Lung (tissue), 13 donors: ENCODE results near the gene XPNPEP1. TPM values are rescaled to one million over a fixed set of nuclear protein-coding genes. Genes with fewer than 3 reads are reported as not detected.

Source experiments
- ATAC-seq: fragments of 200-7000 bp; cut with Tn5 transposase; one replicate; pipeline ENCODE4 v1.9.1; 2020; ENCODE audit warnings: moderate number of reproducible peaks; ENCODE audit not compliant: insufficient read depth, low FRiP score
- DNase-seq, 3 donors: peaks; one replicate each; pipeline ENCODE4 v3.0.0-alpha.2; 2013 to 2017
- H3K27ac ChIP-seq, 2 donors: one replicate each; pipeline ENCODE4 v1.5.1; 2013; ENCODE audit warnings: mild to moderate bottlenecking in 2 of 2, moderate library complexity in 2 of 2, control low read depth in 1 of 2, inconsistent platforms in 1 of 2, low read depth in 1 of 2, low read length in 1 of 2
- H3K27me3 ChIP-seq, 3 donors: one replicate each; pipeline ENCODE4 v1.5.1; 2013; ENCODE audit warnings: low read length in 2 of 3; ENCODE audit not compliant: control insufficient read depth in 3 of 3, insufficient read depth in 3 of 3
- H3K36me3 ChIP-seq, 4 donors: one replicate each; pipeline ENCODE4 v1.5.1; 2013; ENCODE audit warnings: low read length in 4 of 4, mild to moderate bottlenecking in 1 of 4, moderate library complexity in 1 of 4; ENCODE audit not compliant: control insufficient read depth in 4 of 4, insufficient read depth in 4 of 4
- H3K4me1 ChIP-seq, 5 donors: one replicate each; pipeline ENCODE4 v1.5.1; 2013; ENCODE audit warnings: low read length in 5 of 5, mild to moderate bottlenecking in 2 of 5, moderate library complexity in 1 of 5; ENCODE audit not compliant: control insufficient read depth in 5 of 5, insufficient read depth in 5 of 5
- H3K4me3 ChIP-seq: one replicate; pipeline ENCODE4 v1.5.1; 2013; ENCODE audit warnings: mild to moderate bottlenecking, control low read depth, moderate library complexity
- H3K9ac ChIP-seq, 2 donors: one replicate each; pipeline ENCODE4 v1.5.1; 2013; ENCODE audit warnings: low read length in 2 of 2, control low read depth in 1 of 2; ENCODE audit not compliant: insufficient read depth in 1 of 2
- H3K9me3 ChIP-seq, 4 donors: one replicate each; pipeline ENCODE4 v1.5.1; 2013; ENCODE audit warnings: low read length in 3 of 4, mild to moderate bottlenecking in 1 of 4, moderate library complexity in 1 of 4; ENCODE audit not compliant: control insufficient read depth in 4 of 4, insufficient read depth in 3 of 4
- WGBS, 2 donors: extraction: QIAGEN DNeasy Blood & Tissue Kit; methylation state at CpG; one replicate each; pipeline ENCODE4 v1.1.7; 2013; 5-methylcytosine and 5-hydroxymethylcytosine counted together
- polyA plus RNA-seq, 2 donors: library from polyadenylated mRNA; stranded (reverse); fragments of 200-250 nt; gene quantifications; one replicate each; pipeline ENCODE4 v1.2.1, GENCODE V29; 2013
- small RNA-seq: library from RNA; depleted of rRNA; stranded (forward); fragments of <200 nt; gene quantifications from one replicate; pipeline ENCODE3, GENCODE V24; 2014; ENCODE audit warnings: low replicate concordance
- total RNA-seq, 2 donors: library from RNA; depleted of rRNA in 1 of 2; stranded (reverse); fragments of >200 nt in 1 of 2; gene quantifications; one replicate each; pipeline ENCODE4 v1.2.1, GENCODE V29; 2014 to 2021
- TF ChIP-seq, protein P1 (sequence below): IDR thresholded peaks from 2 replicates; pipeline ENCODE4 v1.5.1; 2012; ENCODE audit warnings: mild to moderate bottlenecking; ENCODE audit errors: control extremely low read depth, extremely low read depth
- donor health status: control.
- donor health status: control.
- donor health status: Bipolar disorder and iron deficiency.
- donor health status: healthy.
- donor health status: DM: yes; HTN: yes; CAD: no.

Gene XPNPEP1
- total and polyA plus RNA-seq, 4 donors = 16.5 to 129 (median 48.4) TPM

DNA sequence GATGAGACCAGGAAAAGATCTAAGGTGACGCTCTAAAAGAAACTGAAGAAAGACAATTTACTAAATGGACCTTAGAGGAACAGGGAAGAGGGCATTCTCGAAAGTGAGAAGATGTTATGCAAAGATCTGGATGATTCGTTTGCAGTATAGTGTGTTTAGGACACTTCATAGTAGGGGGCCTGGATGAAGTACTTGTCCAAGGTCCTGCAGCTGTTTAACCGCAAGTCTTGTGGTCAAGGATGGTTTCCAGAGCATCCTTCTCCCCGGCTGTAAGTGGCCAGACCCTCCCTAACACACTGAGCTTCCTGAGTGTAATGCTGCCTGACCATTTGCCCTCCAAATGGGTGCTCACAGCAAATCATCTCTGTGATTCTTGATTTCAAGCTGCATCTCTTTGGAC is 101.6 kb downstream of the XPNPEP1 start:
- H3K4me1 ChIP-seq = no peaks in the 10 kb centered on the region
- H3K4me3 ChIP-seq = no peak overlapping the region
- no peaks in the 10 kb centered on the region for H3K27me3 ChIP-seq
- WGBS, 2 donors = 66 to 76% methylated on average over 5 of the region's 5 CpGs
- H3K36me3 ChIP-seq = no peaks in the 10 kb centered on the region
- H3K9ac ChIP-seq = no peak overlapping the region
- peaks cover 0 to 2% (median 0%) of the 10 kb centered on the region in 4 donors for H3K9me3 ChIP-seq
- no peak for DNase-seq
- TF ChIP-seq, protein P1, sequence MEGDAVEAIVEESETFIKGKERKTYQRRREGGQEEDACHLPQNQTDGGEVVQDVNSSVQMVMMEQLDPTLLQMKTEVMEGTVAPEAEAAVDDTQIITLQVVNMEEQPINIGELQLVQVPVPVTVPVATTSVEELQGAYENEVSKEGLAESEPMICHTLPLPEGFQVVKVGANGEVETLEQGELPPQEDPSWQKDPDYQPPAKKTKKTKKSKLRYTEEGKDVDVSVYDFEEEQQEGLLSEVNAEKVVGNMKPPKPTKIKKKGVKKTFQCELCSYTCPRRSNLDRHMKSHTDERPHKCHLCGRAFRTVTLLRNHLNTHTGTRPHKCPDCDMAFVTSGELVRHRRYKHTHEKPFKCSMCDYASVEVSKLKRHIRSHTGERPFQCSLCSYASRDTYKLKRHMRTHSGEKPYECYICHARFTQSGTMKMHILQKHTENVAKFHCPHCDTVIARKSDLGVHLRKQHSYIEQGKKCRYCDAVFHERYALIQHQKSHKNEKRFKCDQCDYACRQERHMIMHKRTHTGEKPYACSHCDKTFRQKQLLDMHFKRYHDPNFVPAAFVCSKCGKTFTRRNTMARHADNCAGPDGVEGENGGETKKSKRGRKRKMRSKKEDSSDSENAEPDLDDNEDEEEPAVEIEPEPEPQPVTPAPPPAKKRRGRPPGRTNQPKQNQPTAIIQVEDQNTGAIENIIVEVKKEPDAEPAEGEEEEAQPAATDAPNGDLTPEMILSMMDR = no peak
- H3K27ac ChIP-seq = no peak overlapping the region
- no peak for ATAC-seq

DNA sequence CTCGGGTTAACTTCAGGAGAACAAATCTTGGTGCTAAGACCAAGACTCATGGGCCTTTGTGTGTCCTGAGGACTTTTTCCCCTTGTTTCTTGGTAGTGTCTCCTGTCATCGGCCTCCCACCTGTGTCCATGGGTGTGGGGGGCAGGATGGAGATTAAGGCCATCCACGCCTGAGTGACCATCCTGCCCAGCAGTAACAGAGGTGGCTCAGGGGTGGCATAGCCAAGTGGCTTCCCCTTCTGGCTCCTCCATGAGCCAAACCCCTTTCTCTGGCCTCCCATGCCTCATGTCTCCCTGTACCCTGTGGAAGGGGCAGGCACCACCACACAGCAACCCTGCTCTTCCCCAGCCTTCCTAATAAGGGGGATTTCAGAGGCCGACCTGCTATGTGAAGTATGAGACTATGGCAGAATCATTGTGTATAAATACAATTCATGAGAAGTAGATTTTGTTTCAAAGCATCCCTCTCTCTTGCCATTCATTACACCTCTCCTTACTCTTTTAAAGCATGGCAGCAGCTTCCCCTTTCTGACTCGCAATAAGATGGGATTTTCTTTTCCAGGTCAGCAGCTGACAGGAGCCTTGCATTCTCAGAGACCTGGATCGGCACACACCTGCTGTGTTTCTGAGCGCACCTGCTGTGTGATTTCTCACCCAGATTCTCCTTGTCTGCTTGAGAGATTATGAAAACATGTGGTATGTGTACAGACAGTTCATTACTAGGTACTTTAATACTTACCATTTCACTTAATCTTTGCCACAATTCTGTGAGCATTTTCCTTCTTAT is 102.5 kb downstream of the XPNPEP1 start:
- no peak for ATAC-seq

DNA sequence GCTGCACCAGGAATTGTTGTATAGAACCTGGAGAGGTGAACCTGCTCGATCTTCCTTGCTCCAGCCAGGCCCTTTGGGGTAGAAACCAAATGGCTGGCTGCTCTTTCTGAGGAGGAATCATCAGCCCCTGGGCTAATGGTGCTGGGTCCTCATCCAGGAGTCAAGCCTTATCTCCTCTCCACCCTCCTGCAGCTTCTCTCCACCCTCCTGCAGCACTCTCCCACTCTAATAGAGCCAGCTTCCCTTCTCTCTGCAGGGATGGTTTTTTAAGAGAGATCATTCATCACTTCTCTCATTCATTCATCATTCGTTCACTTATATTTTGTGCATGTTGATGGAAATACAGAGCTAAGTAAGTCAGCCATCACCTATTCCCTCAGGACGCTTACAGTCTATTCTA is 103.5 kb downstream of the XPNPEP1 start:
- H3K4me3 ChIP-seq = no peak overlapping the region
- H3K36me3 ChIP-seq = no peaks in the 10 kb centered on the region
- no peak overlapping the region for H3K9ac ChIP-seq
- ATAC-seq (no peak), DNase-seq (no peak)
- H3K9me3 ChIP-seq = no peaks in the 10 kb centered on the region
- WGBS, 2 donors = 87 to 90% methylated on average over 3 of the region's 3 CpGs
- H3K4me1 ChIP-seq = no peaks in the 10 kb centered on the region
- H3K27ac ChIP-seq = no peak overlapping the region
- H3K27me3 ChIP-seq = no peaks in the 10 kb centered on the region
- TF ChIP-seq, protein P1 = no peak

More for the DNA sequence above, 102.5 kb downstream of the XPNPEP1 start:
- no peaks in the 10 kb centered on the region for H3K4me1 ChIP-seq
- DNase-seq = no peak
- H3K36me3 ChIP-seq = no peaks in the 10 kb centered on the region
- H3K9me3 ChIP-seq = peaks cover 0 to 2% (median 0%) of the 10 kb centered on the region in 4 donors
- no peak overlapping the region for H3K4me3 ChIP-seq
- H3K9ac ChIP-seq = no peak overlapping the region
- WGBS, 2 donors = 77 to 81% methylated on average over 7 of the region's 7 CpGs
- TF ChIP-seq, protein P1 = no peak
- no peaks in the 10 kb centered on the region for H3K27me3 ChIP-seq
- no peak overlapping the region for H3K27ac ChIP-seq

Small RNA genes within 50 kb of the gene (small RNA-seq; reads per million reads assigned to genes)
- gene RNU4-5P = not detected

Other genes starting within 250 kb of the XPNPEP1 start
- 100 to 1,000 TPM in 1 of 2 donors, 10 to 100 TPM in 1; 56.2 to 289 TPM for gene ADD3, start 84.5 kb upstream of the XPNPEP1 start, total RNA-seq
- gene ADD3, start 84.5 kb upstream of the XPNPEP1 start, polyA plus RNA-seq = 10 to 100 TPM; 22.0 to 55.9 TPM